Activated CD4-positive, alpha-beta T cell treated with anti-CD3 and anti-CD28 coated beads, Interleukin-2, amount 10 ng/mL, durations not matched to agents 24 days and 14 days (primary cell): ENCODE measurements around the gene OLFML2B. TPM values are rescaled to one million over a fixed set of nuclear protein-coding genes. Genes with fewer than 3 reads are reported as not detected.

Experiments
- DNase-seq: peaks from one replicate; pipeline ENCODE4 v3.0.0; 2022
- H3K27ac Mint-ChIP-seq: one replicate; pipeline ENCODE4 v1.8.0; 2022; ENCODE audit warnings: mild to moderate bottlenecking, mixed read lengths
- H3K27me3 Mint-ChIP-seq: one replicate; pipeline ENCODE4 v1.8.0; 2022; ENCODE audit warnings: mixed read lengths
- H3K36me3 Mint-ChIP-seq: one replicate; pipeline ENCODE4 v1.8.0; 2022; ENCODE audit warnings: low read depth, mild to moderate bottlenecking, mixed read lengths
- H3K4me1 Mint-ChIP-seq: one replicate; pipeline ENCODE4 v1.8.0; 2021; ENCODE audit warnings: mixed read lengths
- H3K4me3 Mint-ChIP-seq: one replicate; pipeline ENCODE4 v1.8.0; 2022; ENCODE audit warnings: mild to moderate bottlenecking, moderate library complexity, mixed read lengths
- H3K9me3 Mint-ChIP-seq: one replicate; pipeline ENCODE4 v1.8.0; 2021; ENCODE audit warnings: mixed read lengths
- intact Hi-C: fragments of 100-400 bp; cut with micrococcal nuclease; formaldehyde crosslinking; loops from one replicate; pipeline ENCODE4 v1.15.1; 2023
- total RNA-seq: library from RNA; stranded (reverse); gene quantifications from 2 replicates; pipeline ENCODE4 v1.2.3, GENCODE V29; 2022

Gene OLFML2B
- total RNA-seq, 1 donor from 2014 or later = not detected

DNA sequence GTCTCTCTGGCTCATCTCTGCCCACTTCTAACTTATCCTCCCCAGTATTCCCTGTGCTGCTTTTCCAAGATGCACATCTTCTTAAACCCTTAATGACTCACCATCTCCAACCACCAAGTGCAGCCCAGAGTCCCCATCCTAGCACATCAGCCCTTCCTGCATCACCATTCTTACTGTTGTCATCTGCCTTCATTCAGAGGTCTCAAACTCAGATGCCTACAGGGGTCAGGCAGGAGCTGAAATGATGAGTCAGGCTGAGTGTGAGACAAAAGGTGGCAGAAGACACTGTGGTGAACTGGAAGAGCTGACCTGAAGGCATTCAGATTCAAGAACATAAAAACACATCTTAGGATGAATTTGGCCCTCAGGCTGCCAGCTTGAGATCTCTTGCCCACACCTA, 34.6 kb downstream of the OLFML2B start:
- intact Hi-C loops = no loop called here
- Mint-ChIP-seq H3K27me3 (peaks cover 2% of the 10 kb centered on the region), H3K27ac (no peak overlapping the region), H3K36me3 (no peaks in the 10 kb centered on the region), H3K9me3 (peaks cover 9% of the 10 kb centered on the region), H3K4me3 (no peak overlapping the region), H3K4me1 (peaks cover 5% of the 10 kb centered on the region)
- DNase-seq = no peak

DNA sequence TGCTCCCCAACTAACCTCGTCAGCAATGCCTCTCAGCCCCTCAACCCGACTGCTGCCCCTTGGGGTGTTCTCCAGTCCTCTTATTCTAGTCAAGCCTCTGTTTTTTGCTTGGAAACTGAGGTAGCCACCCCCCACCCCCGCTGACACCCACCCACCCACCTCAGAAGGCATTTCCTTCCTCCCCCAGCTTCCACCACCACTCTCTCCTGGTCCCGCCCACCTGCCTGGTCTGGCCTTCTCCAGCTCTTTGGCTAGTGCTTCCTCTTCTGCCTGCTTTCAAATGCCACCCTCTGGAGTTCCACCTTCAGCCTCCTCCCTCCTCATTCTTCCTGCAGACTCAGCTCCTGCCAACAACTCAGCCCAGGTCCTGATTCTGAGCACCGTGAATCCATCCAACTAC, 35.3 kb downstream of the OLFML2B start:
- peaks cover 5% of the 10 kb centered on the region for H3K4me1 Mint-ChIP-seq
- DNase-seq = no peak
- peaks cover 9% of the 10 kb centered on the region for H3K9me3 Mint-ChIP-seq
- peaks cover 2% of the 10 kb centered on the region for H3K27me3 Mint-ChIP-seq
- H3K27ac Mint-ChIP-seq = no peak overlapping the region
- H3K36me3 Mint-ChIP-seq = no peaks in the 10 kb centered on the region
- intact Hi-C loops = no loop called here
- no peak overlapping the region for H3K4me3 Mint-ChIP-seq

DNA sequence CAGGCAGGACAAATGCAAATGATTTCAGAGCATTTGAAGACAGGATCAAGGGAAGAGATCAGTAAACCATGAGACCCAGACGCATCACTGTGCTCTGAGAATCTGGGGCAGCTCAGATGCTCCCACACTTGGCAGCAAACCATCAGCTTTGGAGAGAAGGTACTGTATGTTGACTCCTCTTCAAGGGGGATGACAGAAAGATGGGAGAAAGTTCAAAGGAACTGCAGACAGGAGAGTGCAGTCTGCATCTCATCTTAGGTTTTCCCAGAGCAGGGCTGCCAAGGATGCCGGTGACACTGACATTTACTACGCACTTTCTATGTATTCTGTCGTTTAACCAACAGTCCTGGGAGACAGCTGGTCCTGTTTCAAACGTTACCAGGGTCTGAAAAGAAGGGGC, 35.8 kb downstream of the OLFML2B start:
- H3K4me3 Mint-ChIP-seq = no peak overlapping the region

DNA sequence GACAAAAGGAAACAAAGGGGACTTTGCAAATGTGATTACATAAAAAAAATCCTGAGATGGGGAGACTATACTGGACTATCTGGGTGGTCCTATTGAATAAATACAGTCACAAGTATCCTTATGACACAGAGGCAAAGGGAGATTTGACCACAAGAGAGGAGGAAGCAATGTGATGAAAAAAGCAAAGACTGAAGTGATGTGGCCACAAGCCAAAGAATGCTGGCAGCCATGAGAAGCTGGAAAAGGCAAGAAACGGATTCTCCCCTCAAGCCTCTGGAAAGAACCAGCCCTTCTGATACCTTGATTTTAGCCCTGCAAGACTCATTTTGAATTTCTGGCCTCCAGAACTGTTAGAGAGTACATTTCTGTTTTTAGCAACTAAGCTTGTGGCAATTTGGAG, 36.4 kb downstream of the OLFML2B start:
- Mint-ChIP-seq H3K27me3 (peaks cover 2% of the 10 kb centered on the region), H3K4me1 (peaks cover 5% of the 10 kb centered on the region), H3K4me3 (no peak overlapping the region), H3K27ac (no peak overlapping the region), H3K9me3 (peaks cover 9% of the 10 kb centered on the region), H3K36me3 (no peaks in the 10 kb centered on the region)
- intact Hi-C loops = no loop called here
- no peak for DNase-seq

More for the DNA sequence above, 35.8 kb downstream of the OLFML2B start:
- peaks cover 5% of the 10 kb centered on the region for H3K4me1 Mint-ChIP-seq
- H3K27me3 Mint-ChIP-seq = peaks cover 2% of the 10 kb centered on the region
- intact Hi-C loops = no loop called here
- no peaks in the 10 kb centered on the region for H3K36me3 Mint-ChIP-seq
- no peak for DNase-seq
- H3K9me3 Mint-ChIP-seq = peaks cover 9% of the 10 kb centered on the region
- H3K27ac Mint-ChIP-seq = no peak overlapping the region

DNA sequence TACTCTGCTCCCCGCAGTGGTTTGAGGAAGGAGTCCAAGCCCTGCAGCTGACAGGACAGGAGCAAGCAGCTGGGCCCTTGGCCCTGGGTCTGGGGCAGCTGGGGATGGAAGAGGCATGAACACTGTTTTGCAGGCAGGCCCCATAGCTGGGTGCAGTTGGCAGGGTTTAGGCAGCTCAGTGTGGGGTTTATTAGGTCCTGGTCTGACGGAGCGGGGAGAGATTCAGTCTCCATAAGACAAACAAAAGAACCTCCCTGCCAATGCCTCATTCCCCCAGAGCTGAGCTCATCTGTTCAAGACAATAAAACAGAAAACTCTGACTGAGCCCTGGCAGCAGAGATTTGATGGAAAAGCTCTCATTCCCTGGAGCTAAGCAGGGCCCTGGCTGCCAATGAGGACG, 37.3 kb downstream of the OLFML2B start:
- H3K4me3 Mint-ChIP-seq = no peak overlapping the region
- intact Hi-C loops = no loop called here
- peaks cover 2% of the 10 kb centered on the region for H3K27me3 Mint-ChIP-seq
- peaks cover 5% of the 10 kb centered on the region for H3K4me1 Mint-ChIP-seq
- no peak overlapping the region for H3K27ac Mint-ChIP-seq
- H3K9me3 Mint-ChIP-seq = peaks cover 9% of the 10 kb centered on the region
- H3K36me3 Mint-ChIP-seq = no peaks in the 10 kb centered on the region
- DNase-seq = no peak

DNA sequence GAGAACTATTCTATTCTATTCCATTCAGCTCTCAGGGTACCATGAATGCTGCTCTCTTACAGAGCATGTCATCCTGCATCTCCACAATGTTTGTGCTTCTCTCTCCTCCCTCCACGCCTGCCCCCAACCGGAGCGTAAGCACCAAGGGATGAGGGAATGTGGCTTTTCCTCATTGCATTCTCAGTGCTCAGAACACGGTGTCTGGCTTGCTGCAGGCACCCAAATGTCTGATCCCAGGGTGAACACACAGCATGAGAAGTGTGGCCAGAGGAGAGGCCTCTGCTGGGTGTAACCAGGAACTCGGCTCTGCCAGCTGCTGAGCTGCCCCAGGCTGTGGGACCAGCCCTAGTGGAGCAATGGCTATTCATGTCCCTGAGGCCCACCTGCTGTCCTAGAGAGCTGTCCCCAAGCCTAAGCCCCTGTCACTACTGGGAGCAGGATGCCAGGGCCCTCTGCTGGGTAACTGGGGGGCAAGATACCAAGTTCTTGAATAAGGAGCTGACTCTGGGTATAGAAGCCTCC, 38.3 kb downstream of the OLFML2B start:
- H3K4me1 Mint-ChIP-seq = peaks cover 5% of the 10 kb centered on the region
- intact Hi-C loops = no loop called here
- H3K36me3 Mint-ChIP-seq = no peaks in the 10 kb centered on the region
- H3K27ac Mint-ChIP-seq = no peak overlapping the region
- H3K27me3 Mint-ChIP-seq = no peaks in the 10 kb centered on the region
- H3K4me3 Mint-ChIP-seq = no peak overlapping the region
- DNase-seq = no peak
- H3K9me3 Mint-ChIP-seq = peaks cover 4% of the 10 kb centered on the region

DNA sequence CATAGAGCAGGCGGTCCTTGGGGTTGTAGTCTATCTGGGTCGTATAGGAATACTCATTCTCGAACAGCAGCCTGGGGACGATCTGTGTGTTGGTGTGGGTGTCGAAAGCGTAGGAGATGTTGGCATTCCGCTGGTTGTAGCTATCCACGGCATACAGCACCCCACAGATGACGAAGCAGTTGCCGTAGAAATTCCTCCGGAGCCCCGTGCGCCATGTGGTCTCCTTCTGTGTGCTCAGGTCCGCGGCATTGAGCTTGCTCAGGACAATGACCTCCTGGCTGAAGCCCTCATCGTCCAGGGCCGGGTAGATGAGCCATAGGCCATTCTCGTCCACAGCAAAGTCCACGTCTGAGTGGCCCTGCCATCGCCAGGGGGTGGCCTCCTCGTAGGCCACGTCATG, 39.9 kb downstream of the OLFML2B start:
- H3K27ac Mint-ChIP-seq = no peak overlapping the region
- no peaks in the 10 kb centered on the region for H3K36me3 Mint-ChIP-seq
- peaks cover 4% of the 10 kb centered on the region for H3K9me3 Mint-ChIP-seq
- peaks cover 2% of the 10 kb centered on the region for H3K4me1 Mint-ChIP-seq
- H3K27me3 Mint-ChIP-seq = peaks cover 2% of the 10 kb centered on the region
- DNase-seq = no peak
- intact Hi-C loops = no loop called here
- H3K4me3 Mint-ChIP-seq = no peak overlapping the region

DNA sequence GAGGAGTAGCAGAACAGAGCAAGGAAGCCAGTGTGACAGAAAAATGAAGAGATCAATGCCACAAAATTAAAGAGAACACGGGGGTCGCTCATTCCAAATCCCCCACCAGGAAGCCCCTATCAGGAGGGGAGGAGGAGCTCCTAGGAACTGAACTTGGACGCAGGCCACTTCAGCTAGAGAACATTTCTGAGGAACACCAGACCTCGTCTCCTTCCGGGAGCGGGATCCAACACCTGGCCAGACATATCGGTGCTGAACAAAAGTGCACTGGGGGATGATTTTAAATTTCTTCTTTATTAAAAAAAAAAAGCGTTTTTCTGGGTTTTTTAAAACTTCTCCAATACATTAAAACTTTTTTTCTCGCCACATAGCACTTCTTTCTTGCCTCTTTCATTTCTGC, 40.8 kb downstream of the OLFML2B start:
- no peak overlapping the region for H3K27ac Mint-ChIP-seq
- H3K4me1 Mint-ChIP-seq = no peaks in the 10 kb centered on the region
- peaks cover 2% of the 10 kb centered on the region for H3K27me3 Mint-ChIP-seq
- no peak overlapping the region for H3K4me3 Mint-ChIP-seq
- no peaks in the 10 kb centered on the region for H3K36me3 Mint-ChIP-seq
- no peak for DNase-seq
- intact Hi-C loops = no loop called here
- peaks cover 4% of the 10 kb centered on the region for H3K9me3 Mint-ChIP-seq

DNA sequence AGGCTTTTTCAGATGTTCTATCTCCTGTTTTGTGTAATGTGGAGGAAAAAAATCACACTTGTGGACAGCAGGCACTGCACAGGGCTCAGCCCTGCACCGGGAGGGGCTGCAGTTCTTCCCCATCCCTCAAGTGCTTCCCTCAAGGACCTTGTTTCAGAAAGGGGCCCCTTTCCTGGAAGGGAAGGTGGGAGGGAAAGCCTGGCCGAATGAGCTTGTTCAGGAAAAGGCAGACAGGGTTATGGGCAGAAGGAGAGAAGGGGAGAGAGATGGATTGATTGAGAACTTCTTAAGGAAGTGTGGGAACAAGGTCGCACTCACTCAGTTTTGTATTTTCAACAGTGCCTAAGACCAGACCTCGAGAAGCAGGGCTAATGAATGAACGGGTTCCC, 41.2 kb downstream of the OLFML2B start:
- DNase-seq = no peak
- H3K9me3 Mint-ChIP-seq = peaks cover 4% of the 10 kb centered on the region
- intact Hi-C loops = no loop called here
- H3K27me3 Mint-ChIP-seq = peaks cover 2% of the 10 kb centered on the region
- H3K27ac Mint-ChIP-seq = no peak overlapping the region
- no peak overlapping the region for H3K4me3 Mint-ChIP-seq
- no peaks in the 10 kb centered on the region for H3K36me3 Mint-ChIP-seq
- no peaks in the 10 kb centered on the region for H3K4me1 Mint-ChIP-seq

DNA sequence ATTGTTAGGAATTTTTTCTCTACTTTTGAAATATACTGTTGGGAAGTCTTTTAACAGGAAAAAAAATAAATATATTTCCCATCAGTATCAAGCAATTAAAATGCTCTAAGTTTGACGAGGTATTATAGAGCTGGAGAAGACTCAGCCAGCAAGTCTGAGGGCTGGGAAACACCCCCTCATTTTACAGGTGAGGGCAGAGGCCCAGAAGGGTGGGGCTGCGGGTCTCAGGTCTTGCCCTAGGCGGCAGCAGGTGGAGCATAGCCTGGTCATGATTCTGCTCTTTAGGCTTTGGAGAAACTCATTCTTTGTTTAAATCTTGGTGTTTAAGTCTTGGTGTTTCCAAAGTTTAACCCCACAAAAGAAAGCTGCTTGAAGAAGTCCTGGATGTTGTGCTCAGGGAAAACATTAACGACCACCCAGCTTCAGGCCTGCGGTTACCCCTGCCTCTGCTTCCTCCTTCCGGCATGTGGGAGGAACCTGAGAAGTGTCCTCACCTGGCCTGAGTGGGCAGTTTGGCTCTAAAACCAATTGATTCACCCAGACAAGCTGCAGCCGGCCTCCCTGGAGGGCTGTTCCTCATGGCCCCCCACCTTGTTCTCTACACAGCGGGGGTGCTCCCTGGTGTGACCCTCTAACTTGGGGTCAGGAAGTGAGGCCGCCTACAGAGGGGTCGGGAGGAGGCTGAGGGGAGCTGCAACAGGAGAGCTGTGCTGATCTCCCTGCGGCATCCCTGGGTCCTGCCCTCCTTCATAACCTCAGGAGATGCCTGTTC, 41.7 kb downstream of the OLFML2B start:
- no peaks in the 10 kb centered on the region for H3K36me3 Mint-ChIP-seq
- DNase-seq = no peak
- no peaks in the 10 kb centered on the region for H3K9me3 Mint-ChIP-seq
- H3K27me3 Mint-ChIP-seq = peaks cover 2% of the 10 kb centered on the region
- H3K4me3 Mint-ChIP-seq = no peak overlapping the region
- intact Hi-C loops = no loop called here
- H3K27ac Mint-ChIP-seq = no peak overlapping the region
- H3K4me1 Mint-ChIP-seq = no peaks in the 10 kb centered on the region

DNA sequence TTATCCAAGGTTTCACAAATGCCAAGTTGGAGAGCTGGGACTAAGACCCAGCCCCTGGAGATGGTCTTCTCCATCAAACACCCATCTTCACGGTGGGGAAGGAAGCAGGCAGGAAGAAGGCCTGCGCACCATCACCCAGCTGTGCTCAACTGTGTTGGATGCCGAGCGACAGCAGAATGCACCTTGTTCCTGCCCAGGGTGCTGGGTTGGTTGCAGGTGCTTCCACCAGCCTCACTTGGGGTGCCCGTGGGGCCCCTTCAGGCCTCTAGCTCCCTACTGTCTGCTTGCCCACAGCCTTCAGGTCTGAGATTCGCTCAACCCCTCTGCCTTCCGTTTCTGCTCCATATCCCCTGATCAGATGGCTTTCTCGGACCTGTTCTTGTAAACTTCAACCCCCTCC, 42.5 kb downstream of the OLFML2B start:
- H3K4me1 Mint-ChIP-seq = no peaks in the 10 kb centered on the region
- H3K36me3 Mint-ChIP-seq = no peaks in the 10 kb centered on the region
- no peak overlapping the region for H3K27ac Mint-ChIP-seq
- intact Hi-C loops = no loop called here
- H3K27me3 Mint-ChIP-seq = peaks cover 2% of the 10 kb centered on the region
- DNase-seq = no peak
- H3K4me3 Mint-ChIP-seq = no peak overlapping the region
- H3K9me3 Mint-ChIP-seq = no peaks in the 10 kb centered on the region

DNA sequence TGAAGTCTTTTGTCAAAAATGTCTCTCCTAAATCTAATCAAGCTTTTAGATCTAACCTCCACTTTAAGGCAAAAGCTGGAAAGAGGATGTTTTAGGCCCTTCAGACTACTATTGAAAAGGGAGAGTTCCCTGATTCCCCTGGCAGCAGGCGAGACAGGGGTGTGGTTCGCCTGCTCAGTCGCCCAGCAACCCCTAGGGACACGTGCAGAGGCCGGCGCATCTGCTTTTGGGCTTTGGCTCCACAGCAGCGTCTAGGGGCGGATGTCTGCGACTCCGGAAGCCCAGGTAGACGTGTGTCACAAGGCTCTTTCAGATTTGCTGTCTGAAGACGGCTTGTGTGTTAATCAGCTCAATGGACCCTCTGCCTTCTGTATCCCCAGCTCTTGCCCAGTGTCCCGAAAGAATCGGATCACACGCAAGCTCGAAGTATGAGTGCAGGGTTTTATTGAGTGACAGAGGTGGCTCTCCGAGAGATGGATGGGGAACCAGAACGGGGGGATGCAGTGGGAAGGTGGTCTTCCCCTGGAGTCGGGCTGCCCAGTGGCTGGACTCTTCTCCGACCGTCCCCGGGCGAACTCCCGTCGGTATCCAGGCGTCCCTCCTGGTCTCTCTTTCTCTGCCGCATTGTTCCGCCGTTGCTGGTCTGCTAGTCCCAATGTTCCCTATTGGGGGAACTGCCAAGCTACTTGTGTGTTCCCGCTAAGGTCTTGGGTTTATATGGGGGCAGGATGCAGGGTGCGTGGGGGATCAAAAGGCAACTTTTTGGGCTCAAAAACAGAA, 45.5 kb downstream of the OLFML2B start:
- Mint-ChIP-seq H3K36me3 (no peaks in the 10 kb centered on the region), H3K27ac (no peak overlapping the region), H3K27me3 (peaks cover 2% of the 10 kb centered on the region), H3K4me1 (no peaks in the 10 kb centered on the region), H3K4me3 (no peak overlapping the region), H3K9me3 (no peaks in the 10 kb centered on the region)
- DNase-seq = no peak
- intact Hi-C loops = no loop called here

DNA sequence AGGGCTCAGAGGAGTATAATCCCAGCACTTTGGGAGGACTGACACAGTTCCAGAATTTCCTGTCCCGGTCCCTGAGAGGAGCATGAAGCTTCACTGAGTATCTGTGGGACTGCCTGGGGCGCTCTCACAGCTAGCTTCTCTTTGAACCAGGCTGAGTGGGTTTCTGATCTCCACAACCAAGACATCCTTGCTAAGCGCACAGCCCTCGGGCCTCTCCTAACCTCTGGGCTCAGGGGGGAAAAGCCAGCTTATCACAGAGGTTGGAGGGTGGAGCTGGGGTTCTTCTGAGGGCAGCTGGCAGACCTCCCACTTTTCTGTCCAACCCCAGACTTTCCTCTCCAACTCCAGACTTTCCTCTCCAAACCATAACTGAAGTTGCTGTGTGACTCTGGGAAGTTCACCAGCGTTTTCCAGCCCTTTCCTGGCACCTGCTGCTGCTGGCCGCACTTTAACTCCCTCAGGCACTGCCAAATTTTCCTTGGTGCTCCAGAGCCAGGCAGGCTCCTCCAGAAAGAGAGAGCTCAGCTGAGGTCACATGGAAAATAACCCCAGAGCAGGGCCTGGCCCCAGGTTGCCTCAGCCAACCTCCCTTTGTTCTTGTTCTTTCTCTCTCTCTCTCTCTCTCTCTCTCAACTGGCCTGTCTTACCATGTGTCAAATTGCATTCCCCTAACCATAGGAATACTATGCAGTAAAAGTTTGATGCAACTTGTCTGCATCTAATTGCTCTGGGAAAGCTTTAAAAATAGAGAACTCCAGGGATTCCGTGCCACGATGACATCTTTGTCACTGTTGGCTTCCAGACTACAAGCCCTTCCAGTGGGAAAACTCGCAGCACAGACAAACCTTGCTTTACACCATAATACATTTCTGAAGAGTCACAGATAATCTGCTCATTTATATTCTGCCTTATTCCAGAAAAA, 49.5 kb downstream of the OLFML2B start:
- Mint-ChIP-seq H3K4me1 (peaks cover 3% of the 10 kb centered on the region), H3K27ac (no peak overlapping the region), H3K36me3 (no peaks in the 10 kb centered on the region), H3K9me3 (no peaks in the 10 kb centered on the region), H3K27me3 (no peaks in the 10 kb centered on the region), H3K4me3 (no peak overlapping the region)
- DNase-seq = no peak
- intact Hi-C loops = no loop called here
